Activated naive CD8-positive, alpha-beta T cell treated with anti-CD3 and anti-CD28 coated beads, Interleukin-2, amount 10 ng/mL, durations not matched to agents 7 days and 5 days (primary cell): Measurements from ENCODE around the gene GMCL1. TPM values are rescaled to one million over a fixed set of nuclear protein-coding genes. Genes with fewer than 3 reads are reported as not detected.

Experiments used
- total RNA-seq, 2 experiments: library from RNA; stranded (reverse); gene quantifications; one replicate each; pipeline ENCODE4 v1.2.3, GENCODE V29; 2021

Gene GMCL1
- total RNA-seq, 2 experiments from 2014 or later: 26.0 to 30.0 TPM

Other genes with a start within 250 kb of the GMCL1 start
- gene AAK1, start 185.9 kb upstream of the GMCL1 start, total RNA-seq: 100 to 1,000 TPM; 143 to 144 TPM
- gene ANXA4, start 87.5 kb upstream of the GMCL1 start, total RNA-seq: 10 to 100 TPM; 40.9 to 41.2 TPM
- gene SNRNP27, start 64.3 kb downstream of the GMCL1 start, total RNA-seq: 10 to 100 TPM; 46.0 to 54.4 TPM
- 10 to 100 TPM; 14.1 to 14.3 TPM for gene MXD1, start 85.4 kb downstream of the GMCL1 start, total RNA-seq
- 1 to 10 TPM; 1.2 TPM for gene ASPRV1, start 132.0 kb downstream of the GMCL1 start, total RNA-seq